OCI-M2 (cell line): ENCODE data around the gene SLC8B1.

Source experiments
- DNase-seq: peaks from one replicate; lab custom pipeline; 2025; ENCODE audit not compliant: unreplicated experiment; lab: John Stamatoyannopoulos, UW

Gene SLC8B1

DNA sequence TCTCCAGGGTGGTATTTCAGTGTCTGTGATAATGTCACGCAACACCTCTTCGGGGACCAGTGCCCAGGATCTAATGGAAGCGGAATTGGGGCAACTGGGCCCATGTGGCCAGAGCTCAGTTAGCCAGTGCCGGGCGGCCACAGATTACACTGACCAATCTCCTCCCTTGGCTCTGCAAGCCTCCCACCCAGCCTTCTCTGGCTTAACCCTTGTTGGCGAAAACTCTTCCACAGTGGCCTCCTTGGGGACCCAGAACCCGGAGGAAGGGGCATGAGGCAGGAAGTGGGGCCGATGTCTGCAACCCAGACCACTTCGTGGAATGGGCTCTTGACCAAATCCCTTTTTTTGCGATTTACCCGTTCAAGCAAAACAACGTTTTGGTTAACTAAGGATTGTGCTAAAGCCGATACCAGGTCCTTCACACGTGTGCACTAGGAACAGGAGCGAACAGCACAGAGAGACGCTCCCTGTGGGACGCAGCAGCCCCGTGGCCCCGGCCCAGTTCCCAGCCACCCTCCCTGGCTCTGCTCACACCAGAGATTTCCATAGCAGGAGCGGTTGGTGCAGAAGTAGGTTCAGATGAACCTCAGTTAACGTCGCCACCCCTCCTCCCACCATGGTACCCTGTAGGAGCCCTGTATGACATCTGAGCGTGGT is 38.2 kb downstream of the SLC8B1 start:
- no peak for DNase-seq

DNA sequence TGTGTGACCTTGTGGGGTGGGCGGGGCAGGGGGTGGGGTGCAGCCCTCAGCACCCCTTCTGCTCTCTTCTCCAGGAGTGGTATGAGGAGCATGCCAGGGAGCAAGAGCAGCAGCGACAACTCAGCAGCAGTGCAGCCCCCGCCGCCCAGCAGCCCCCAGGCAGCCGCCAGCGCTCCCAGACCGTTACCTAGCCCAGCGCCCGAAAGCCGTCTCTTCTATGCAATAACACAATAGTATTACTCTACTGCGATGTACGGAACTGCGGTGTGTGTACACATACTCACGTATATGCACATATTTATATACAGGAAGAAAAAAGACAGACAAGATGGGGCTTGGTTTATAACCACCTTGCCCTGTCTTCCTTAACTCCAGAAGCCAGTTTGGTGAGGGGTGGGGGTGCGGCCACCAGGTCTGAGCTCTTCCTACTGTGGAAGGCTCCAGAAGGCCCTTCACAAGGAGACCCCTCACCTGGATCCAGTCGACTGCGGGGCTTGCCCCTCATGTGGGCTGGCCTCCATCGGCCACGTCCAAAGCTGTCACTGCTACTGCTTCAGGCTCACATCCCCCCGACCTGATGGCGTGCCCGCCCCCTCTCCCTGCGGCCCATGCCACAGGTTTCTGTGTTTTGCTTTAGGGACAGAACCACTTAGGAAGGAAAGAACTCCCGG is 38.9 kb downstream of the SLC8B1 start:
- DNase-seq: no peak

GRCh38 chr12:113293100-113293499 is 41.8 kb downstream of the SLC8B1 start:
- DNase-seq: no peak

GRCh38 chr12:113292547-113292946 is 42.4 kb downstream of the SLC8B1 start:
- DNase-seq: no peak

DNA sequence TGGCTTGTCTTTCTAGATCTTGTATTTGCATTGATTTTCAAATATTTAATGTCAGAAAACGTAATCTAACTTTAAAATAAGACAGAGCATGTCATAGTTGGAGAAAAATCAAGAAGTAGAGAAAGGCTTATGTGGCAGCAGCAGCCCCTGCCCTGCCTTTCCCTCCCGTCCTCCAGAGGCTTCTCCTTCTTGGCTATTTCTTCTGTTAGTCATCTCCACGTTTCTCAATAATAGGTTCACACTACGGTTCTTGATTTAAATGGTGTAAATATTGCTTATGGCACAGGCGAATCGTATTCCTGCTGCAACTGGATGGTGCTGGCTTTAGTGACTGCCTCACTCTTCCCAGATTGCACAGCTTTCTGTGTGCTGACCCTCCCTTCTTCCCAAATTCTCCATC is 42.8 kb downstream of the SLC8B1 start:
- DNase-seq: no peak

GRCh38 chr12:113291586-113291985 is 43.3 kb downstream of the SLC8B1 start:
- DNase-seq: no peak

DNA sequence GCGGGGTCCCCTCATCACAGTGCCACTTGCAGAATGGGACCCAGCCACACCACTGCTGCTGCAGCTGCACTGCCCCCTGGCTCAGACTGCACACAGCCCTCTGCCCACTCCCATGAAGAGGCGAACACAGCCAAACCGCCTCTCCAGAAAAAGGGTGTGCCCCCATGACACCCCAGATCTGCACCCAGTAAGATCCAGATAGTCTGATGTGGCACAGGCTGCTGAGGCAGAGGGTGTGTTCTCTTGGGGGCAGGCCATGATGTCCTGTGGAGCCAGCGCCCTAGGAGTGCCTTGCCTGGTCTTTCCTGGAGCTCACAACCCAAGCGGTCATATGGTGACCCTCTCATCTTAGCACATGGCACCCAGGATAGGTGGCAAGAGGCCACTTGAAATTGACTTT is 44.4 kb downstream of the SLC8B1 start:
- no peak for DNase-seq

GRCh38 chr12:113289361-113289760 is 45.5 kb downstream of the SLC8B1 start:
- no peak for DNase-seq

- no peak for DNase-seq
Observed at GRCh38 chr12:113287899-113288282, 47.0 kb downstream of the SLC8B1 start.

GRCh38 chr12:113287146-113287898 is 47.6 kb downstream of the SLC8B1 start:
- no peak for DNase-seq

DNA sequence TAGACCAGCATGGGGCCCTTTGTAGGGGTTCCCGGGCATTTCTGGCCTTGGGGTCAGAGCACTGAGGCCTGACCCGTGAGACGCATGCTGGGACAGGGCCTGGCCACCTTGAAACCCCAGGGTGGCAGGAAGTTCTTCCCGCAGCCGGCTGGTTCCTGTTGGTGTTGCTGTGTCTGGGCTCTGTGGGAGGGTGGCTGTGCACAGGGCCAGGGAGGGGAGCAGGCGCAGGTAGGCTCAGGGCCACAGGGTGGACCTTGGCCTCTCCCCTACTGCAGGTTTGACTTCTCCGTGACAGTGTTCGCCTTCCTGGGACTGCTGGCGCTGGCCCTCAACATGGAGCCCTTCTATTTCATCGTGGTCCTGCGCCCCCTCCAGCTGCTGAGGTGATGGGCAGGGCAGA is 48.2 kb downstream of the SLC8B1 start:
- DNase-seq: no peak

DNA sequence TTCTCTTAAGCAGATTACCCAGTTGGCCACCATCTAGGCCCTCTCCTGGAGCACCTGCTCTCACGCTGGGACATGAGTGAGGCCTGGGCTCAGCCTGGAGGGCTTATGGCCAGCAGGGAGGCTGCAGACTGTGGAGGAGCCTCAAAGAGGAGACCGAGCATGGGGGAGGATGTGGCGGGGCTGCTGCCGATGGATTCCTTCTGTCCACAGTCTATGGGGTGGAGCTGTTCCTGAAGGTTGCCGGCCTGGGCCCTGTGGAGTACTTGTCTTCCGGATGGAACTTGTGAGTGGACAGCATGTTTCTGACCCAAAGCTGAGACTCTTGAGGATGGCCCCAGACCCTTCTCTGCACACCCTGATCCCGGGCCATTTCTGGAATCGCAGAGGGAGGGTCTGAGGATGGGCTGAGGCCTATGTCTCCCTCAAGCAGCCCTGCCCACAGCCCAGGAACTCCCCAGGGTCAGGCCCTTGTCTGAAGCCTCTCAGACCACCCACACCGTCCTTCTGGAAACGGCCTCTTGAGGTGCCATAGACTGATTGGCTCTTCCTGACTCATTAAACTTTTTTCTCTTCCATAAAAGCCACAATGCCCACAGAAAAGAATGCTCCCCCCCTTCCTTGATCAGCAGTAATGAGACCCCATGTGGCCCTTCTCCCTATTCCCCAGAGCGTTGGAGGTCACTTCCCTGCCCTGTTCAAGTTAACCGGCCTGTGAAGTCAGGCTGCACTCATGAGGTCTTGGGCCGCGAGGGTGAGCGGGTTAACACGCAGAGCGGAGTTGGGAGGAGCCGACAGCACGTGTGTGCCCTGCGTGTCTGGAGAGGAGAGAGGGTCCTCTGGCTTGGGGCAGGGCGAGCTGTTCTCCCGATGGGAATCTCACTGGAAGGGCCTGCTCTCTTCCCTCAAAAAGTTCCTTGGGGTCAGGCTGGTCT is 49.0 kb downstream of the SLC8B1 start:
- DNase-seq: no peak

DNA sequence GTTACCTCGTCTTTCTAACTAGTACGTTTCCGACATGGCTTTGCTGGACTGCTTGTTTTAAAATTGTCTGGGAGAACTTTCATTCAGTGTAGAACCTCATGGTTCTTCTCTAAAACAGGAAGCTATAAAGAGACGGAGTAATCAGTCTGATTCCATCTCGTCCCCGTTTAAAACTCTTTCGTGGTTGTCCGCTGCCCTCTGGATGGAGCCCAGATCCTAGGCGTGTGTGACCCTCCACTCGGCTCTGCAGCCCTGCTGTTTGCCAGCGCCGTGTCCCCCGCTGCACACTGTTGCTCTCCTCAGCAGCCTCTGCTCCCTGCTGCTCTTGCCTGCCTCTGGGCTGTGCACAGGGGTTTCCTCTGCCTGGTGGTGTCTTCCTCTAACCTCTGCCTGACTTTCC is 50.2 kb downstream of the SLC8B1 start:
- DNase-seq: no peak

DNA sequence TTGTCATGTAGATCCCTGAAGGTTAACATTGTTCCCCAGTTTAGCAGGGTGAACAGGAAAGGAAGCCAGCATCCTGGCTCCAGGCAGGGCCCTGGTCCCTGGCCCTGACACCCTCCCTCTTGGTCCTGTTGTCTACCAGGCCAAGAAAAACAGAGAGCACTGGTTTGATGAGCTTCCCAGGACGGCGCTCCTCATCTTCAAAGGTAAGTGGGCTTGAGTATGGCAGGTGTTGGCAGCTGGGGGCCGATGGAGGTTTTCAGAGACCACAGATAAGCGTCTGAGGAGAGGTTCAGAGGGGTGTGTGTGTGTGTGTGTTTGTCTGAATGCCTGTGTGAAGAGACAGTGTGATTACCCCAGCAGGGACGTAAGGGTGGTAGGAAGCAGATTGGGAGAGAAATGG is 56.3 kb downstream of the SLC8B1 start:
- DNase-seq: no peak

- no peak for DNase-seq
Observed at GRCh38 chr12:113278141-113278540, 56.8 kb downstream of the SLC8B1 start.

DNA sequence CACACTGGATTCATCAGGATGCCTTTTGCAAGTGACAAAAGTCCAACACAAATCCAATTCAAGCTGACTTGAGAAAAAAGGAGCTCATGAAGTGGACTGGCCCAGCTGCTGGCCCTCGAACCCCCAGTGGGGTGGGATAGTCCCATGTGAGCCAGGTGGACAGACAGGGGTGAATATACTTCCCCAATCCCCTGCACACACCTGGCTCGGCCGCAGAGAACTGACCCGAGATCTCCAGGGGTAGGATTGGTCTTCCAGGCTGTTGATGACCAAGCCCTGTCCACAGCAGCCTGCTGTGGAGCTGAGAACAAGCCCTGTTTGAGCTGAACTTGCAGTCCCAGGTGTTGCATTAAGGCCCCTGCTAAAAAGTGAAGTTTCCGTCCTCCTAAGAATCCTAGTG is 57.4 kb downstream of the SLC8B1 start:
- no peak for DNase-seq

DNA sequence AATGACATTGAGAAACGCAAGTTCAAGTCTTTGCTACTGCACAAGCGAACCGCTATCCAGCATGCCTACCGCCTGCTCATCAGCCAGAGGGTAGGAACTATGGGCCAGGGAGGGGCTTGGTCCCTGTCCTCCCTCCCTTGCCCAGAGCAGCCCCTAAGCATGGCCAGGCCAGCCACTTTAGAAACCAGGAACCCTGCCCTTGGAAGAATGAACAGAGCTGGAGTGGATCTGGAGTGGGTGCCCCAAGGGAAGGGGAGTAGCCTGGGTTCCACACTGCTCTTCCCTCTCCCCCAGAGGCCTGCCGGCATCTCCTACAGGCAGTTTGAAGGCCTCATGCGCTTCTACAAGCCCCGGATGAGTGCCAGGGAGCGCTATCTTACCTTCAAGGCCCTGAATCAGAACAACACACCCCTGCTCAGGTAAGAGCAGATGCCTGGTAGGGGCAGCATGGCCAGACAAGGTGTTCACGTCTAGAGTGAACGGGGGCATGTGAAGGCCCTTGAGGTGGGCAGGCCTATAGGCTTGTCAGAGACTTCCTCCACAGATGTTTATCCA is 57.9 kb downstream of the SLC8B1 start:
- no peak for DNase-seq

DNA sequence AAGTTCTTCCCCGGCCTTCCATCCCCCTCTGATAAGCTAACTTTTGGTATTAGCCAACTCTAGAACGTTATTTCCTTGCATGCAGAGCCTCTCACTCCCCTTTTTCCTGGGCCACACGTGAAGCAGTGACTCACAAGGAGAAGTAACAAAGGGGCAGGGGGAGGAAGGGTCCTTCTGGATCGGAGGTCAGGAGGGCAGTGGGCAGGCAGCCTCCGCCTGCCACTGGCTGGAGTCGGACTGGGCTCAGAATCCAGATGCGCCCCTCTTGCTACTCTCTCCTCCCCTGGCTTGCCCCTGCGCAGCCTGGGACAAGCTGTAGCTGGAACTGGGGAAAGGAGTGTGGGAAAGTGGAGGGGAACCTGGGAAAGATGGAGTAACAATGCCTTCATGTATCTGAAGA is 58.6 kb downstream of the SLC8B1 start:
- no peak for DNase-seq

DNA sequence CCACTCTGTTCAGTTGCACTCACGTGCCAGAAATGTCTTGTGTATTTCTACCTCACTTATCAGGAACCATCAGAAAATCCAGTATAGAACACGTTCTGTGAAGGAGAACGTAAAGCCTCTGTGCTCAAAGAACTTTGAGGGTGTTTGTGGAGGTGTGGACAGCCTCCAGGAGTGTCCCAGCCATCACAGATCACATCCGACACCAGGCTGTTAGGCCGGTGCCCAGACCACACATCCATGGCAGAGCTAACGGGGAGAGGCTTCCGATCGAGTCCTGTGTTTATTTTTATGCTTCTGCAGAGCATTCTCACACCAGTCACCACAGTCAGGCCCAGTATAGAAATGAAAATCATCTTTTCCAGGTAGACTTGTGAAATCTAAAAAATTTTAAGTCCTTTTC is 60.1 kb downstream of the SLC8B1 start:
- no peak for DNase-seq

DNA sequence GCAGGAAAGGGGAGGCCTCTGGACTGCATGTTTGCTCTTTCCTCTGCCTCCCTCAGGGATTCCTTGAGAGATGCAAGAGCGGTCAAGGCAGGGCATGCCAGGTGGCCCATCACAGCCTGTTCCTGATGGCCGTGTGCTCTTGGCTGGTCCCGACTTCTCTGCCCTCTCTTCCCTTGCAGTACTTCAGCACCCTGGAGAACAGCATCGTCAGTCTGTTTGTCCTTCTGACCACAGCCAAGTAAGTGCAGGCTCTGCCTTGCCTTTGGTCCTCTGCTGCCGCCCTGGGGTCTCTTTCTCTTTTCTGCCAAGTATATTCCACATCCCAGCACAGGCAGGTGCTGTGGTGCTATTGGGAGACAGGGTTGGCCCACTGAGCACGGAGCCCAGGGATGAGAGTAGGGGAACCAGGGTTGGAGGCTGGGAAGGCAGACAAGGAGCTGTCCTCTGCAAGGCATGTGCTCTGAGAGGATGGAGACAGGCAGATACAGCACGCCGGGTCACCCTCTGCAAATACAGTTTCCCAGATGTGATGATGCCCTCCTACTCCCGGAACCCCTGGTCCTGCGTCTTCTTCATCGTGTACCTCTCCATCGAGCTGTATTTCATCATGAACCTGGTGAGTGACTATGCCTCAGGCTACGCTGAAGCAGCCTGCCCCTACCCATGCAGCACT is 61.7 kb downstream of the SLC8B1 start:
- DNase-seq: no peak
